ENCODE data around the gene SPATA24. TPM values are rescaled to one million over a fixed set of nuclear protein-coding genes. Genes with fewer than 3 reads are reported as not detected.

SPATA24 gene
- total RNA-seq, 2 donors from 2014 or later = 9.5 to 29.7 TPM

DNA sequence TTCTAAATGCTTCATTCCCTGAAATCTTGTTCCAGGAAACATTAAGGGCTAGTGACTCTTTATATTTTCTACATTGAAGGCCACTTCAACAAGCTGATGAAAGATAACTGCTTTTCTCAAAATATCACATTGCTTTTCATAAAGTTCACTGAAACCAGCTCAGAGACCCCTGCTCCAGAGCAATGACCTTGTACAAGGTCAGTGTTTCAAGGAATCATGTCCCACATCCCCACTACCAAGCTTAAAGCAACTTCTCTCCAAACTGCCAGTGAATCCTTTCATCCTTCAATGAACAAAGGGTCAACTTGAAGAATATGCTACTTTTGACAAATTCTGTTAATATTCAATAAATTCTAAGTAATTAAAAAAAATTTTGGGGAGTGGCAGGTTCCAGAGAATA is 12.0 kb upstream of the SPATA24 start:
- H3K4me3 ChIP-seq = no peak overlapping the region
- peaks cover 0 to 68% of the 10 kb centered on the region in 2 donors for H3K4me1 ChIP-seq
- H3K27me3 ChIP-seq = no peaks in the 10 kb centered on the region
- H3K36me3 ChIP-seq = peaks cover 11% of the 10 kb centered on the region
- H3K27ac ChIP-seq = peak overlapping the region; percentile 78 to 94
- no peak for DNase-seq (ENCODE audit: low spot score)
- TF ChIP-seq, protein P1, sequence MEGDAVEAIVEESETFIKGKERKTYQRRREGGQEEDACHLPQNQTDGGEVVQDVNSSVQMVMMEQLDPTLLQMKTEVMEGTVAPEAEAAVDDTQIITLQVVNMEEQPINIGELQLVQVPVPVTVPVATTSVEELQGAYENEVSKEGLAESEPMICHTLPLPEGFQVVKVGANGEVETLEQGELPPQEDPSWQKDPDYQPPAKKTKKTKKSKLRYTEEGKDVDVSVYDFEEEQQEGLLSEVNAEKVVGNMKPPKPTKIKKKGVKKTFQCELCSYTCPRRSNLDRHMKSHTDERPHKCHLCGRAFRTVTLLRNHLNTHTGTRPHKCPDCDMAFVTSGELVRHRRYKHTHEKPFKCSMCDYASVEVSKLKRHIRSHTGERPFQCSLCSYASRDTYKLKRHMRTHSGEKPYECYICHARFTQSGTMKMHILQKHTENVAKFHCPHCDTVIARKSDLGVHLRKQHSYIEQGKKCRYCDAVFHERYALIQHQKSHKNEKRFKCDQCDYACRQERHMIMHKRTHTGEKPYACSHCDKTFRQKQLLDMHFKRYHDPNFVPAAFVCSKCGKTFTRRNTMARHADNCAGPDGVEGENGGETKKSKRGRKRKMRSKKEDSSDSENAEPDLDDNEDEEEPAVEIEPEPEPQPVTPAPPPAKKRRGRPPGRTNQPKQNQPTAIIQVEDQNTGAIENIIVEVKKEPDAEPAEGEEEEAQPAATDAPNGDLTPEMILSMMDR (IDR thresholded peaks at IDR 0.05) = no peak
- no peaks in the 10 kb centered on the region for H3K9me3 ChIP-seq

DNA sequence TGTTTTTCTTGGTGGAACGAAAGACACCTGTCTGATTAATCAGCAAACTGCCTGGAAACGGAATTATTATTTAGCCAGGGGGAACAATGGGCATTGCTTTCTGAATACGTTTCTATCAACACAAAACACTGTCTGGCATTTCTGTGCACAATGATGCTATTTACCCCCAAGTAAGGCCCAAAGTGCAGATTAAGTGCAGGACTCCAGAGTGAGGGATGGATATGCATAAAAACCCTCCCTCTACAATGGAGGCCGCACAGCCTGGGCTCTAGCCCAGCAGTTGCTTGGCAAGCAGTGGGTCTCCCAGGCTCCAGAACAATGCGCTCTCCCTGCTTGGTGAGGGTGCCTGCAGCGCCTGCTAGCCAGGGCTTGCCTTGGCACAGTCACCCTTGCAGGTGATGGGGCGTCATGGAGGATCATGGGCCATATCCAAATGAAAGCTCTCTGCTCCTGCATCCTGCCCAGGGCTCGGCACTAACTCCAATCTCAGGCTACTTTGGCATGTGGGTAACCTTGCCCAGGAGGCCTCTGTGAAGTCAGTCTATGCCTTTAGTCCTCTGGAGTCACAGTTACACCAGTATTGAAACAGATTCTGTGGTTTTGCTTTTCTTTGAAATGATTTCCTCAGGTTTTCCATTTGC is 11.5 kb upstream of the SPATA24 start:
- Histone ChIP-seq H3K9me3 (no peaks in the 10 kb centered on the region), H3K4me3 (no peak overlapping the region), H3K27me3 (no peaks in the 10 kb centered on the region), H3K36me3 (peaks cover 11% of the 10 kb centered on the region), H3K4me1 (peaks cover 0 to 67% of the 10 kb centered on the region in 2 donors), H3K27ac (peak overlapping the region; percentile 78 to 94)
- no peak for DNase-seq (ENCODE audit: low spot score)
- TF ChIP-seq, protein P1 (IDR thresholded peaks at IDR 0.05) = no peak

DNA sequence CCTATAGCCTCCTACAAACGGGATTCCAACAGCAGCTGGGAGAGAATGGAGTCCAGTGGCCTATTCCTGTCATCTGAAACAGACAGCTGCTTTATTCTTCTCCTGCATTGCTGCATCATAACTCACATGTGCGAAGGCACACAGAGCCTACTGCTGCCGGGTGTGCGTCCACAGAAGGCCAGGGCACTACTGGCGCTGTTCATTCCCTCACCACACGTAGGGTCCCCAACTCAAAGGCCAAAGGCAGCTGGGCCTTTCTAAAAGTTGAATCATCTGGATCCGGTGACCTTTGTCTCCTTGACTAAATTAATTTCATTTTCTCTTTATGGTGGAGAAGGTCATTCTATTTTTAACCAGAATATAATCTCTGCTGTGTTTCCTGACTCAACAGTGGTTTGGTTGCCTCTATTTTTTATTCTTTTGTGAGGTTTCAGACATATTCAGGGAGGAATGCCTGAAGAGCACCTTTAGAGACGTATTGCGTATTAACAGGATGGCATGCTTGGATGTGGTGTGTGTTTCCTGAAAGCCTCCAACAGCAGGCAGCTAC is 10.8 kb upstream of the SPATA24 start:
- Histone ChIP-seq H3K4me1 (peaks cover 0 to 60% of the 10 kb centered on the region in 2 donors), H3K36me3 (peaks cover 6% of the 10 kb centered on the region), H3K9me3 (no peaks in the 10 kb centered on the region), H3K27ac (peak overlapping the region; percentile 78 to 94), H3K4me3 (no peak overlapping the region), H3K27me3 (no peaks in the 10 kb centered on the region)
- TF ChIP-seq, protein P1 (IDR thresholded peaks at IDR 0.05) = no peak
- no peak for DNase-seq (ENCODE audit: low spot score)

DNA sequence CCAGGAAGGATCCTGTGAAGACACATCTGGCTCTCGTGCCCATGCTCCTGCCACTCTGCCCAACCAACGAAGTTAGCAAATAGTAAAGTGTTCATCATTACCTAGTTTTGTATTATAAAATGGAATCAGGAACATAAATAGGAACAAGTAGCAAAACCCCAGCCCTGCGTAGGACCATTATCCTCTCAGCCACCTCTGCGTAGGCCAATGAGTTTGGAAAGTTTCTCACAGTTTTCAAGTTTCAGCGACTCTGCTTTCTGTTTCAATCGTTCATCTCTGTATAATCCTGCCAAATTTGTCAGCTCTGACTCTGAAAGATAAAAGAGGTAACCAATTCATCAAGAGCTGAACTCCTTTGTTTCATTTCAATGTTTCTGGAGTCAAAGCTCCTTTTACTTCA is 10.1 kb upstream of the SPATA24 start:
- peak overlapping the region; percentile 78 to 94 for H3K27ac ChIP-seq
- no peaks in the 10 kb centered on the region for H3K36me3 ChIP-seq
- no peaks in the 10 kb centered on the region for H3K9me3 ChIP-seq
- H3K4me3 ChIP-seq = no peak overlapping the region
- DNase-seq (ENCODE audit: low spot score) = no peak
- H3K27me3 ChIP-seq = no peaks in the 10 kb centered on the region
- TF ChIP-seq, protein P1 (IDR thresholded peaks at IDR 0.05) = no peak
- H3K4me1 ChIP-seq = peaks cover 0 to 54% of the 10 kb centered on the region in 2 donors

DNA sequence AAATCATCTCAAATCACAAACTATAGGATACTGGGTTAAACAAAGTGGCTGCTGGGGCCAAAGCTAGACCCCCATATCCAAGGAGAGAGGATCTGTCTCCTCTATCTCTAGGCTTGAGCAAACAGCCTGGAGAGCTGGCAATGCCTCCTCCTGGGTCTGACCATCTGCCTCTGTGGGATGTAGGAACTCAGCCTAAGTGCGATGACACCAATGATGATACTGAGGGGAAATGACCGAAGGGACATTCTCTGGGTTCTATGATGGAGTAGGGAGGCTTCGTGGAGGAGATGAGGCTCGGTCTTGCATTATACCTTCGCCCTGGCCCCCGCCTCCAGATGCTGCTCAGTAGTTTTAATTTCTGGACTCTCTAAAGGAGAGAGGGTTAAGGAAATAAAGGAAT is 9.3 kb upstream of the SPATA24 start:
- Histone ChIP-seq H3K27me3 (no peaks in the 10 kb centered on the region), H3K27ac (peak overlapping the region; percentile 78 to 94), H3K4me1 (peaks cover 0 to 48% of the 10 kb centered on the region in 2 donors), H3K4me3 (no peak overlapping the region), H3K9me3 (no peaks in the 10 kb centered on the region), H3K36me3 (no peaks in the 10 kb centered on the region)
- no peak for DNase-seq (ENCODE audit: low spot score)
- TF ChIP-seq, protein P1 (IDR thresholded peaks at IDR 0.05) = no peak

Data from right atrium auricular region (tissue), 2 donors.